IMR-90 (cell line): ENCODE measurements around the gene CEP295NL. TPM values are rescaled to one million over a fixed set of nuclear protein-coding genes. Genes with fewer than 3 reads are reported as not detected.

ENCODE experiments used
- ATAC-seq: fragments of 200-7000 bp; cut with Tn5 transposase; 2 replicates; pipeline ENCODE4 v1.9.1; 2020; ENCODE audit warnings: low read depth, mild to moderate bottlenecking, moderate library complexity
- BruUV-seq: library from RNA; stranded (reverse); fragments of 400-500 nt; replicated peaks from 2 replicates; lab custom pipeline; 2021; lab: Mats Ljungman, UMichigan
- CTCF ChIA-PET: fragments of 300-600 bp; formaldehyde crosslinking; extraction: SDS; loops from one replicate; lab custom pipeline; 2021; ENCODE audit warnings: antibody characterized with exemption; lab: Yijun Ruan, JAX
- POLR2A ChIA-PET: fragments of 300-600 bp; sonication (Branson Sonifier 250); formaldehyde crosslinking; loops from one replicate; lab custom pipeline; 2022; ENCODE audit warnings: antibody characterized with exemption; ENCODE audit not compliant: unreplicated experiment; lab: Charles Lee
- DNase-seq: peaks from one replicate; pipeline ENCODE4 v3.0.0; 2013
- H2AFZ ChIP-seq: replicated peaks from 2 replicates; pipeline ENCODE3; 2013; ENCODE audit warnings: low read length, mild to moderate bottlenecking; ENCODE audit not compliant: poor library complexity
- H2AK5ac ChIP-seq: 2 replicates; pipeline ENCODE4 v1.6.1; 2013; ENCODE audit warnings: low read depth, low read length, inconsistent platforms
- H2AK9ac ChIP-seq: replicated peaks from 2 replicates; pipeline ENCODE3; 2013; ENCODE audit warnings: mild to moderate bottlenecking, low read depth, low read length, moderate library complexity; ENCODE audit not compliant: poor library complexity
- H2BK120ac ChIP-seq: 2 replicates; pipeline ENCODE4 v1.6.1; 2013; ENCODE audit warnings: low read depth, low read length, inconsistent platforms
- H2BK15ac ChIP-seq: 3 replicates; pipeline ENCODE4 v1.6.1; 2013; ENCODE audit warnings: low read depth, low read length, inconsistent platforms
- H2BK20ac ChIP-seq: 2 replicates; pipeline ENCODE4 v1.6.1; 2013; ENCODE audit warnings: low read depth, mild to moderate bottlenecking, inconsistent platforms, low read length, moderate library complexity
- H2BK5ac ChIP-seq: 2 replicates; pipeline ENCODE4 v1.6.1; 2013; ENCODE audit warnings: mild to moderate bottlenecking, low read depth, low read length, inconsistent platforms; ENCODE audit not compliant: poor library complexity, severe bottlenecking
- H3K14ac ChIP-seq: replicated peaks from 2 replicates; pipeline ENCODE4 v1.6.1; 2013; ENCODE audit warnings: low read depth, low read length, inconsistent platforms
- H3K18ac ChIP-seq: 2 replicates; pipeline ENCODE4 v1.6.1; 2013; ENCODE audit warnings: low read depth, low read length, control low read depth
- H3K23ac ChIP-seq: 2 replicates; pipeline ENCODE4 v1.6.1; 2013; ENCODE audit warnings: low read depth, low read length, inconsistent platforms
- H3K27ac ChIP-seq: 2 replicates; pipeline ENCODE4 v1.5.1; 2013; ENCODE audit warnings: mild to moderate bottlenecking, control low read depth, low read length; ENCODE audit not compliant: insufficient read depth
- H3K27me3 ChIP-seq: 2 replicates; pipeline ENCODE4 v1.6.1; 2013; ENCODE audit warnings: low read length; ENCODE audit not compliant: control insufficient read depth, insufficient read depth
- H3K36me3 ChIP-seq: 2 replicates; pipeline ENCODE4 v1.6.1; 2013; ENCODE audit warnings: low read length, mixed read lengths; ENCODE audit not compliant: control insufficient read depth, insufficient read depth
- H3K4ac ChIP-seq: 2 replicates; pipeline ENCODE4 v1.6.1; 2013; ENCODE audit warnings: low read depth, low read length, inconsistent platforms
- H3K4me1 ChIP-seq: 2 replicates; pipeline ENCODE4 v1.6.1; 2013; ENCODE audit warnings: low read length, mixed read lengths; ENCODE audit not compliant: control insufficient read depth, insufficient read depth
- H3K4me2 ChIP-seq: 2 replicates; pipeline ENCODE4 v1.6.1; 2013; ENCODE audit warnings: low read depth, mild to moderate bottlenecking, control low read depth, low read length, moderate library complexity
- H3K4me3 ChIP-seq: 2 replicates; pipeline ENCODE4 v1.5.1; 2013; ENCODE audit warnings: low read depth, mild to moderate bottlenecking, control low read depth, low read length, moderate library complexity; ENCODE audit not compliant: insufficient read depth
- H3K56ac ChIP-seq: 2 replicates; pipeline ENCODE4 v1.6.1; 2013; ENCODE audit warnings: low read length, inconsistent platforms; ENCODE audit not compliant: insufficient read depth; ENCODE audit errors: extremely low read depth
- H3K79me1 ChIP-seq, 2 experiments: 2 replicates each; pipeline ENCODE4 v1.6.1; 2013; ENCODE audit warnings: low read length in 2 of 2, inconsistent platforms in 1 of 2, low read depth in 1 of 2
- H3K9ac ChIP-seq: 2 replicates; pipeline ENCODE4 v1.6.1; 2013; ENCODE audit warnings: low read depth, low read length, control low read depth
- H3K9me1 ChIP-seq: 2 replicates; pipeline ENCODE4 v1.6.1; 2013; ENCODE audit warnings: low read length, inconsistent platforms; ENCODE audit not compliant: insufficient read depth
- H3K9me3 ChIP-seq: 2 replicates; pipeline ENCODE4 v1.6.1; 2013; ENCODE audit warnings: low read length; ENCODE audit not compliant: control insufficient read depth, insufficient read depth
- H4K20me1 ChIP-seq: 2 replicates; pipeline ENCODE4 v1.6.1; 2013; ENCODE audit warnings: low read length, inconsistent platforms; ENCODE audit not compliant: insufficient read depth
- H4K5ac ChIP-seq: 2 replicates; pipeline ENCODE4 v1.6.1; 2013; ENCODE audit warnings: mild to moderate bottlenecking, low read depth, low read length, control low read depth
- H4K8ac ChIP-seq, 2 experiments: 2 replicates each; pipeline ENCODE4 v1.6.1; 2013; ENCODE audit warnings: low read depth in 2 of 2, low read length in 2 of 2, control low read depth in 1 of 2, inconsistent platforms in 1 of 2
- H4K91ac ChIP-seq: 2 replicates; pipeline ENCODE4 v1.6.1; 2013; ENCODE audit warnings: low read depth, low read length, inconsistent platforms; ENCODE audit not compliant: insufficient read depth
- CEBPB ChIP-seq: IDR thresholded peaks from 2 replicates; pipeline ENCODE4 v1.6.1; 2012; ENCODE audit warnings: low read depth, low read length, improper control_type of control experiment
- RFX5 ChIP-seq: IDR thresholded peaks from 2 replicates; pipeline ENCODE4 v1.8.0; 2012; ENCODE audit warnings: low read depth, mild to moderate bottlenecking, low read length, moderate library complexity
- WGBS, 2 experiments: methylation state at CpG; one replicate each; pipeline versions ENCODE4 v1.1.5 to v1.1.7; 2013; ENCODE audit warnings: missing lambda C conversion rate in 2 of 2; ENCODE audit not compliant: insufficient read length in 1 of 2; ENCODE audit errors: extremely low coverage in 2 of 2; 5-methylcytosine and 5-hydroxymethylcytosine counted together
- dilution Hi-C: fragments of 300-500 bp; cut with HindIII; formaldehyde crosslinking; loops from one replicate; pipeline ENCODE4 v1.14.3; 2018; ENCODE audit warnings: low sequenced_read_pairs; ENCODE audit not compliant: unreplicated experiment
- in situ Hi-C: fragments of 300-500 bp; cut with MboI; formaldehyde crosslinking; loops from 3 replicates; pipeline ENCODE4 v1.14.3; 2019; ENCODE audit warnings: low sequenced_read_pairs, inconsistent platforms, mixed read lengths
- intact Hi-C: fragments of 100-400 bp; cut with micrococcal nuclease; formaldehyde crosslinking; loops from 2 replicates; pipeline ENCODE4 v1.10.0; 2022
- polyA plus RNA-seq, 3 experiments: library from polyadenylated mRNA; depleted of rRNA; stranded (reverse); fragments of >200 nt; gene quantifications; 2 replicates each; pipeline ENCODE4 v1.2.3, GENCODE V29; 2012; ENCODE audit warnings: low replicate concordance in 1 of 3
- total RNA-seq: library from RNA; depleted of rRNA; stranded (reverse); fragments of >200 nt; gene quantifications from 2 replicates; pipeline ENCODE4 v1.2.3, GENCODE V29; 2012
- TF ChIP-seq, protein P1 (sequence below): fragments of 150-350 bp; IDR thresholded peaks from 2 replicates; pipeline ENCODE4 v1.6.1; 2016; ENCODE audit warnings: low read depth, mild to moderate bottlenecking, low read length, moderate library complexity, borderline replicate concordance
- TF ChIP-seq, protein P2 (sequence below): conservative IDR thresholded peaks from 2 replicates; pipeline ENCODE4 v1.5.1; 2012; ENCODE audit warnings: mild to moderate bottlenecking, low read depth, low read length, improper control_type of control experiment

Gene CEP295NL
- total and polyA plus RNA-seq, 2 of the 4 experiments (the other 2 are of a cell fraction): 0.31 to 0.72 TPM

DNA sequence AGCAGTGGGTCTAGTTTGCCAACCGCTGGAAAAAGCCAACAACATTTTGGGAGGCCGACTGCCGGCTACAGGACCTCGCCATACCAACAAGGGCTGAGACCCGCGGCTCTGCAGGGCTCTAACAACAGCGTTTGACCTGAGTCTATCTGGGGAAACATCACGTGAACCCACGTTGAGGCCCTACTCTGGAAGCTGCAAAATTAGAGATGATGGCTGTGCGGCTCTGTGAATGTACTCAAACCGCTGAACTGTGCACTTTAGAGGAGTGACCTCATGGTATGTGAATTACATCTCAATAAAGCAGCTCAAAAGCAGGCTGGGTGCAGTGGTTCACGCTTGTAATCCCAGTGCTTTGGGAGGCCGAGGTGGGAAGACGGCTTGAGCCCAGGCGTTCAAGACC is 10.1 kb upstream of the CEP295NL start:
- in situ Hi-C loops: no loop called here
- ChIA-PET CTCF (no interaction called here), POLR2A (no interaction called here)
- Histone ChIP-seq H2BK120ac (no peak overlapping the region), H2BK15ac (no peak overlapping the region), H3K36me3 (peaks cover 19% of the 10 kb centered on the region), H4K20me1 (peaks cover 89% of the 10 kb centered on the region), H3K27me3 (no peaks in the 10 kb centered on the region), H4K91ac (no peak overlapping the region), H3K27ac (no peak overlapping the region), H3K9ac (no peak overlapping the region), H2AK5ac (no peak overlapping the region), H2BK5ac (no peak overlapping the region), H3K9me1 (peaks cover 44% of the 10 kb centered on the region), H2BK20ac (no peak overlapping the region), H3K23ac (no peak overlapping the region), H3K79me1 (peaks cover 23 to 79% of the 10 kb centered on the region in 2 experiments), H3K56ac (no peak overlapping the region), H3K4me2 (no peak overlapping the region), H2AK9ac (no peak overlapping the region), H3K4ac (no peak overlapping the region), H3K4me3 (no peak overlapping the region), H3K4me1 (peaks cover 16% of the 10 kb centered on the region), H4K8ac (no peak overlapping the region), H3K9me3 (no peaks in the 10 kb centered on the region), H2AFZ (no peak overlapping the region), H4K5ac (no peak overlapping the region), H3K14ac (no peak overlapping the region), H3K18ac (no peak overlapping the region)
- DNase-seq (no peak), ATAC-seq (no peak)
- BruUV-seq: no TSS peak
- no peak for TF ChIP-seq RFX5
- no peak for TF ChIP-seq CEBPB
- TF ChIP-seq, protein P1, sequence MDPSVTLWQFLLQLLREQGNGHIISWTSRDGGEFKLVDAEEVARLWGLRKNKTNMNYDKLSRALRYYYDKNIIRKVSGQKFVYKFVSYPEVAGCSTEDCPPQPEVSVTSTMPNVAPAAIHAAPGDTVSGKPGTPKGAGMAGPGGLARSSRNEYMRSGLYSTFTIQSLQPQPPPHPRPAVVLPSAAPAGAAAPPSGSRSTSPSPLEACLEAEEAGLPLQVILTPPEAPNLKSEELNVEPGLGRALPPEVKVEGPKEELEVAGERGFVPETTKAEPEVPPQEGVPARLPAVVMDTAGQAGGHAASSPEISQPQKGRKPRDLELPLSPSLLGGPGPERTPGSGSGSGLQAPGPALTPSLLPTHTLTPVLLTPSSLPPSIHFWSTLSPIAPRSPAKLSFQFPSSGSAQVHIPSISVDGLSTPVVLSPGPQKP: no peak
- TF ChIP-seq, protein P2, sequence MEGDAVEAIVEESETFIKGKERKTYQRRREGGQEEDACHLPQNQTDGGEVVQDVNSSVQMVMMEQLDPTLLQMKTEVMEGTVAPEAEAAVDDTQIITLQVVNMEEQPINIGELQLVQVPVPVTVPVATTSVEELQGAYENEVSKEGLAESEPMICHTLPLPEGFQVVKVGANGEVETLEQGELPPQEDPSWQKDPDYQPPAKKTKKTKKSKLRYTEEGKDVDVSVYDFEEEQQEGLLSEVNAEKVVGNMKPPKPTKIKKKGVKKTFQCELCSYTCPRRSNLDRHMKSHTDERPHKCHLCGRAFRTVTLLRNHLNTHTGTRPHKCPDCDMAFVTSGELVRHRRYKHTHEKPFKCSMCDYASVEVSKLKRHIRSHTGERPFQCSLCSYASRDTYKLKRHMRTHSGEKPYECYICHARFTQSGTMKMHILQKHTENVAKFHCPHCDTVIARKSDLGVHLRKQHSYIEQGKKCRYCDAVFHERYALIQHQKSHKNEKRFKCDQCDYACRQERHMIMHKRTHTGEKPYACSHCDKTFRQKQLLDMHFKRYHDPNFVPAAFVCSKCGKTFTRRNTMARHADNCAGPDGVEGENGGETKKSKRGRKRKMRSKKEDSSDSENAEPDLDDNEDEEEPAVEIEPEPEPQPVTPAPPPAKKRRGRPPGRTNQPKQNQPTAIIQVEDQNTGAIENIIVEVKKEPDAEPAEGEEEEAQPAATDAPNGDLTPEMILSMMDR: no peak
- intact Hi-C loops: no loop called here
- WGBS, 2 experiments: 96% methylated on average over 15 of the region's 15 CpGs; no CpG with 5 or more reads in 1 of the 2 experiments
- dilution Hi-C loops: no loop called here
